NT2/D1 (cell line): Measurements from ENCODE around the gene SNAPC4.
"Not testable (repeated sequence)": the region's sequence is repeated elsewhere in the genome, so short reads cannot be mapped to it uniquely, and the experiment has no call there.

ENCODE experiments used
- DNase-seq: peaks from one replicate; pipeline ENCODE4 v3.0.0-alpha.2; 2011; ENCODE audit warnings: low read depth, low spot score
- H3K27me3 ChIP-seq: 2 replicates; pipeline ENCODE4 v1.6.0; 2011; ENCODE audit warnings: mild to moderate bottlenecking; ENCODE audit not compliant: insufficient read length, insufficient read depth
- H3K36me3 ChIP-seq: 2 replicates; pipeline ENCODE4 v1.6.1; 2011; ENCODE audit warnings: mild to moderate bottlenecking, low read length, mixed read lengths; ENCODE audit not compliant: insufficient read depth, insufficient read length
- H3K4me1 ChIP-seq: 2 replicates; pipeline ENCODE4 v1.5.1; 2011; ENCODE audit not compliant: insufficient read depth, insufficient read length
- H3K4me3 ChIP-seq: 2 replicates; pipeline ENCODE4 v1.5.1; 2011; ENCODE audit warnings: low read depth; ENCODE audit not compliant: insufficient read length
- H3K9ac ChIP-seq: 2 replicates; pipeline ENCODE4 v1.6.0; 2011; ENCODE audit warnings: low read depth; ENCODE audit not compliant: insufficient read length
- H3K9me3 ChIP-seq: 2 replicates; pipeline ENCODE4 v1.5.1; 2011; ENCODE audit warnings: mild to moderate bottlenecking, low read length; ENCODE audit not compliant: insufficient read depth
- SUZ12 ChIP-seq: IDR thresholded peaks from 2 replicates; pipeline ENCODE4 v1.6.1; 2011; ENCODE audit not compliant: insufficient read length, insufficient read depth; ENCODE audit errors: extremely low read depth
- YY1 ChIP-seq: IDR thresholded peaks from 2 replicates; pipeline ENCODE4 v1.6.1; 2011; ENCODE audit not compliant: insufficient read length, insufficient read depth
- ZNF274 ChIP-seq: IDR thresholded peaks from 2 replicates; pipeline ENCODE4 v1.6.1; 2011; ENCODE audit warnings: mild to moderate bottlenecking, low read depth, low read length

Gene SNAPC4

GRCh38 chr9:136429683-136430491 lies 29.9 kb upstream of the SNAPC4 start:
- Histone ChIP-seq H3K36me3 (peaks cover 80% of the 10 kb centered on the region), H3K4me3 (no peak overlapping the region), H3K4me1 (peaks cover 2% of the 10 kb centered on the region), H3K9ac (no peak overlapping the region), H3K9me3 (no peaks in the 10 kb centered on the region), H3K27me3 (no peaks in the 10 kb centered on the region)
- no peak for DNase-seq
- TF ChIP-seq SUZ12 = no peak
- no peak for TF ChIP-seq ZNF274
- no peak for TF ChIP-seq YY1

GRCh38 chr9:136429075-136429628 lies 29.2 kb upstream of the SNAPC4 start:
- H3K9me3 ChIP-seq = no peaks in the 10 kb centered on the region
- no peak overlapping the region for H3K9ac ChIP-seq
- no peak for DNase-seq
- H3K4me3 ChIP-seq = no peak overlapping the region
- peaks cover 2% of the 10 kb centered on the region for H3K4me1 ChIP-seq
- no peak for TF ChIP-seq ZNF274
- TF ChIP-seq YY1 = no peak
- no peak for TF ChIP-seq SUZ12
- H3K27me3 ChIP-seq = no peaks in the 10 kb centered on the region
- H3K36me3 ChIP-seq = peaks cover 80% of the 10 kb centered on the region

DNA sequence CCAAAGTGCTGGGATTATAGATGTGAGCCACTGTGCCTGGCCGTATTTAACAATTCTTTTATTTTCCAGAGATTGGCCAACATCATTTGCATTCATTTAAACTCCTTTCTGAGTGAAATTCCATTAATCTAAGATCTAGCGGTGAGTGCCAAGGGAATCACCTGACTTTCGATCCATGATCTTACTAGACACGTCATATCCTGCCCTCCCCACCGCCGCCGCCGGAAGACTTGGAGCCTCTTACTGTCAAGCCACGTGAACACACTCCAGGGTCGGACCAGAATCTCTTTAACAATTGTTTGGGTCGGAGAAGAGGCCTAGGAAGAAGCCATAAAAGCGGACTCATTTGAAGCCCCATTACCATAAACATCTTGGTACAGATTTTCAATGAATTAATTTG lies 26.8 kb upstream of the SNAPC4 start:
- Histone ChIP-seq H3K9ac (no peak overlapping the region), H3K4me1 (peaks cover 2% of the 10 kb centered on the region), H3K4me3 (no peak overlapping the region), H3K9me3 (no peaks in the 10 kb centered on the region), H3K36me3 (peaks cover 82% of the 10 kb centered on the region), H3K27me3 (no peaks in the 10 kb centered on the region)
- DNase-seq = no peak
- TF ChIP-seq YY1 = no peak
- no peak for TF ChIP-seq ZNF274
- TF ChIP-seq SUZ12 = no peak

- DNase-seq, H3K9me3 ChIP-seq, H3K4me1 ChIP-seq, H3K4me3 ChIP-seq, H3K9ac ChIP-seq, H3K27me3 ChIP-seq: not testable (repeated sequence)
- peaks cover 87% of the 10 kb centered on the region for H3K36me3 ChIP-seq
Observed at GRCh38 chr9:136425367-136425766, 25.4 kb upstream of the SNAPC4 start.

GRCh38 chr9:136424750-136425362 lies 24.9 kb upstream of the SNAPC4 start:
- no peak overlapping the region for H3K4me3 ChIP-seq
- no peak overlapping the region for H3K9ac ChIP-seq

GRCh38 chr9:136423432-136424146 lies 23.6 kb upstream of the SNAPC4 start:
- H3K4me1 ChIP-seq = no peaks in the 10 kb centered on the region
- no peaks in the 10 kb centered on the region for H3K27me3 ChIP-seq
- H3K9me3 ChIP-seq = no peaks in the 10 kb centered on the region
- H3K9ac ChIP-seq = no peak overlapping the region
- peaks cover 87% of the 10 kb centered on the region for H3K36me3 ChIP-seq
- H3K4me3 ChIP-seq = no peak overlapping the region
- no peak for TF ChIP-seq ZNF274
- TF ChIP-seq YY1 = no peak
- no peak for TF ChIP-seq SUZ12
- DNase-seq = no peak

More at GRCh38 chr9:136424750-136425362, 24.9 kb upstream of the SNAPC4 start:
- H3K36me3 ChIP-seq = peaks cover 87% of the 10 kb centered on the region
- peaks cover 2% of the 10 kb centered on the region for H3K4me1 ChIP-seq
- no peak for DNase-seq
- no peaks in the 10 kb centered on the region for H3K27me3 ChIP-seq
- H3K9me3 ChIP-seq = no peaks in the 10 kb centered on the region
- no peak for TF ChIP-seq ZNF274
- no peak for TF ChIP-seq YY1
- no peak for TF ChIP-seq SUZ12

DNA sequence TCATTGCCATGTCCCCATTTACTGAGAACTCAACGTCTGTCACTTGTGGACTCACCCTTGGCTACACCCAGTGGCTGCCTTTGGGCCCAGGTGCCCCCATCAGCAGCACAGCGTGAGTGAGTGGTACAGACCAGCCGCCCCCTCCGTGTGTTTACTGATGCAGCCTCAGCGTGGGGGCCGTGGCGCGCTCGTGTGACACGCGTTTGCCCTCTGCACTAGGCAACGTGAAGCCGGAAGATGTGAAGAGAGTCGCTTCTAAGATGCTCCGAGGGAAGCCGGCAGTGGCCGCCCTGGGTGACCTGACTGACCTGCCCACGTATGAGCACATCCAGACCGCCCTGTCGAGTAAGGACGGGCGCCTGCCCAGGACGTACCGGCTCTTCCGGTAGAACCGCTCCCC lies 22.9 kb upstream of the SNAPC4 start:
- Histone ChIP-seq H3K9me3 (no peaks in the 10 kb centered on the region), H3K9ac (no peak overlapping the region), H3K4me1 (no peaks in the 10 kb centered on the region), H3K4me3 (no peak overlapping the region), H3K27me3 (no peaks in the 10 kb centered on the region), H3K36me3 (peaks cover 87% of the 10 kb centered on the region)
- no peak for TF ChIP-seq SUZ12
- no peak for TF ChIP-seq ZNF274
- no peak for TF ChIP-seq YY1
- DNase-seq = no peak
